Stomach (tissue), 4 donors: ENCODE data around the gene VMP1.
A peak's percentile ranks its signal among the peaks of the same experiment; 100 is the strongest.

Source experiments
- EP300 ChIP-seq: sonication (generic); formaldehyde crosslinking; IDR thresholded peaks from one replicate; pipeline ENCODE4 v1.6.1; 2017; ENCODE audit warnings: antibody characterized with exemption
- POLR2A ChIP-seq, 4 donors: fragments of 450-650 bp; IDR thresholded peaks; one replicate each; pipeline ENCODE4 v1.6.1; 2016; ENCODE audit warnings: antibody characterized with exemption in 4 of 4, control low read depth in 2 of 4, mild to moderate bottlenecking in 1 of 4, moderate library complexity in 1 of 4
- TF ChIP-seq, protein P1 (sequence below), 7 experiments: fragments of 450-650 bp in 4 of 7; fragments of 200-600 bp in 3 of 7; sonication (generic) in 3 of 7; IDR thresholded peaks; one replicate each; pipeline ENCODE4 v1.5.1; 2016 to 2019; ENCODE audit warnings: antibody characterized with exemption in 7 of 7, control low read depth in 2 of 7, mild to moderate bottlenecking in 1 of 7

- peak in 1 of 4 donors; percentile 34 for TF ChIP-seq POLR2A (IDR thresholded peaks at IDR 0.05)
- no peak for TF ChIP-seq EP300
- TF ChIP-seq, protein P1, sequence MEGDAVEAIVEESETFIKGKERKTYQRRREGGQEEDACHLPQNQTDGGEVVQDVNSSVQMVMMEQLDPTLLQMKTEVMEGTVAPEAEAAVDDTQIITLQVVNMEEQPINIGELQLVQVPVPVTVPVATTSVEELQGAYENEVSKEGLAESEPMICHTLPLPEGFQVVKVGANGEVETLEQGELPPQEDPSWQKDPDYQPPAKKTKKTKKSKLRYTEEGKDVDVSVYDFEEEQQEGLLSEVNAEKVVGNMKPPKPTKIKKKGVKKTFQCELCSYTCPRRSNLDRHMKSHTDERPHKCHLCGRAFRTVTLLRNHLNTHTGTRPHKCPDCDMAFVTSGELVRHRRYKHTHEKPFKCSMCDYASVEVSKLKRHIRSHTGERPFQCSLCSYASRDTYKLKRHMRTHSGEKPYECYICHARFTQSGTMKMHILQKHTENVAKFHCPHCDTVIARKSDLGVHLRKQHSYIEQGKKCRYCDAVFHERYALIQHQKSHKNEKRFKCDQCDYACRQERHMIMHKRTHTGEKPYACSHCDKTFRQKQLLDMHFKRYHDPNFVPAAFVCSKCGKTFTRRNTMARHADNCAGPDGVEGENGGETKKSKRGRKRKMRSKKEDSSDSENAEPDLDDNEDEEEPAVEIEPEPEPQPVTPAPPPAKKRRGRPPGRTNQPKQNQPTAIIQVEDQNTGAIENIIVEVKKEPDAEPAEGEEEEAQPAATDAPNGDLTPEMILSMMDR (IDR thresholded peaks at IDR 0.05): peak in 1 of 7 experiments; percentile 20
These were observed 138.3 kb downstream of the VMP1 start for GRCh38 chr17:59845595-59846393.
